CD14-positive monocyte (primary cell): ENCODE measurements around the gene RAD50. TPM values are rescaled to one million over a fixed set of nuclear protein-coding genes. Genes with fewer than 3 reads are reported as not detected.
"Not testable (repeated sequence)": the region's sequence is repeated elsewhere in the genome, so short reads cannot be mapped to it uniquely, and the experiment has no call there.

ENCODE experiments used
- DNase-seq, 3 donors: peaks; one replicate each; pipeline ENCODE4 v3.0.0-alpha.2; 2011 to 2022
- H2AFZ ChIP-seq: 2 replicates; pipeline ENCODE4 v1.6.0; 2012; ENCODE audit warnings: mild to moderate bottlenecking, low read depth, low read length, inconsistent platforms; ENCODE audit not compliant: insufficient read depth, poor library complexity, severe bottlenecking
- H3K27ac ChIP-seq, 2 donors: 1 replicate in 1 of 2; 2 replicates in 1 of 2; pipeline ENCODE4 v1.5.1; 2012 to 2013; ENCODE audit warnings: low read length in 2 of 2, control low read depth in 1 of 2, inconsistent platforms in 1 of 2, low read depth in 1 of 2, mild to moderate bottlenecking in 1 of 2
- H3K27me3 ChIP-seq, 2 donors: one replicate each; pipeline versions ENCODE4 v1.6.0 to v1.6.1; 2011 to 2013; ENCODE audit warnings: low read length in 2 of 2; ENCODE audit not compliant: control insufficient read depth in 2 of 2, insufficient read depth in 2 of 2
- H3K36me3 ChIP-seq, 2 donors: replicated peaks in 1 of 2; 1 replicate in 1 of 2; 2 replicates in 1 of 2; pipeline versions ENCODE4 v1.5.1 to v1.6.1; 2012 to 2013; ENCODE audit warnings: low read length in 2 of 2, control low read depth in 1 of 2, inconsistent platforms in 1 of 2, mild to moderate bottlenecking in 1 of 2; ENCODE audit not compliant: insufficient read depth in 2 of 2, control insufficient read depth in 1 of 2
- H3K4me1 ChIP-seq, 2 donors: 1 replicate in 1 of 2; 2 replicates in 1 of 2; pipeline versions ENCODE4 v1.5.1 to v1.6.1; 2012 to 2013; ENCODE audit warnings: low read length in 2 of 2, control low read depth in 1 of 2, inconsistent platforms in 1 of 2, mild to moderate bottlenecking in 1 of 2, moderate library complexity in 1 of 2; ENCODE audit not compliant: insufficient read depth in 2 of 2, control insufficient read depth in 1 of 2
- H3K4me2 ChIP-seq: replicated peaks from 2 replicates; pipeline ENCODE3; 2012; ENCODE audit warnings: low read length, moderate library complexity, mild to moderate bottlenecking; ENCODE audit not compliant: poor library complexity, severe bottlenecking; ENCODE audit errors: extremely low read depth
- H3K4me3 ChIP-seq, 3 experiments: fragments of 200-600 bp in 1 of 3; sonication (generic) in 1 of 3; replicated peaks in 1 of 3; 1 replicate in 2 of 3; 2 replicates in 1 of 3; pipeline ENCODE4 v1.5.1; 2011 to 2013; ENCODE audit warnings: low read length in 3 of 3, mild to moderate bottlenecking in 3 of 3, control low read depth in 2 of 3, low read depth in 2 of 3, inconsistent platforms in 1 of 3, moderate library complexity in 1 of 3
- H3K79me2 ChIP-seq: 2 replicates; pipeline ENCODE4 v1.6.0; 2012; ENCODE audit warnings: mild to moderate bottlenecking, control low read depth, inconsistent platforms, low read length, moderate library complexity; ENCODE audit not compliant: insufficient read depth
- H3K9ac ChIP-seq: 2 replicates; pipeline ENCODE4 v1.6.0; 2017; ENCODE audit warnings: low read length, mild to moderate bottlenecking; ENCODE audit not compliant: insufficient read depth, poor library complexity, severe bottlenecking
- H3K9me3 ChIP-seq, 2 donors: replicated peaks in 1 of 2; 1 replicate in 1 of 2; 2 replicates in 1 of 2; pipeline versions ENCODE4 v1.5.1 to v1.6.1; 2012 to 2013; ENCODE audit warnings: low read length in 2 of 2, control low read depth in 1 of 2; ENCODE audit not compliant: control insufficient read depth in 1 of 2, insufficient read depth in 1 of 2
- H4K20me1 ChIP-seq: 2 replicates; pipeline ENCODE4 v1.6.0; 2012; ENCODE audit warnings: mild to moderate bottlenecking, low read length, control low read depth, moderate library complexity; ENCODE audit not compliant: insufficient read depth
- H3K27ac Mint-ChIP-seq, 7 donors: one replicate each; pipeline ENCODE4 v1.8.0; 2020; ENCODE audit warnings: mild to moderate bottlenecking in 7 of 7, mixed read lengths in 7 of 7, moderate library complexity in 6 of 7, inconsistent platforms in 2 of 7
- H3K27me3 Mint-ChIP-seq, 3 donors: one replicate each; pipeline ENCODE4 v1.8.0; 2021 to 2022; ENCODE audit warnings: low read depth in 3 of 3, mild to moderate bottlenecking in 3 of 3, mixed read lengths in 3 of 3, moderate library complexity in 3 of 3, inconsistent platforms in 1 of 3
- H3K36me3 Mint-ChIP-seq, 2 donors: one replicate each; pipeline ENCODE4 v1.8.0; 2020; ENCODE audit warnings: mixed read lengths in 2 of 2, inconsistent platforms in 1 of 2, mild to moderate bottlenecking in 1 of 2
- H3K4me1 Mint-ChIP-seq: one replicate; pipeline ENCODE4 v1.8.0; 2020; ENCODE audit warnings: mild to moderate bottlenecking, mixed read lengths
- H3K4me3 Mint-ChIP-seq, 2 donors: one replicate each; pipeline ENCODE4 v1.8.0; 2020; ENCODE audit warnings: mild to moderate bottlenecking in 2 of 2, mixed read lengths in 2 of 2, moderate library complexity in 1 of 2
- H3K9me3 Mint-ChIP-seq, 7 donors: one replicate each; pipeline ENCODE4 v1.8.0; 2020 to 2022; ENCODE audit warnings: mixed read lengths in 7 of 7, mild to moderate bottlenecking in 6 of 7, moderate library complexity in 6 of 7, inconsistent platforms in 2 of 7
- WGBS: methylation state at CpG from one replicate; pipeline ENCODE4 v1.1.5; 2013; ENCODE audit warnings: missing lambda C conversion rate; ENCODE audit not compliant: insufficient coverage; 5-methylcytosine and 5-hydroxymethylcytosine counted together
- intact Hi-C, 2 donors: fragments of 100-400 bp; cut with micrococcal nuclease; formaldehyde crosslinking; loops; one replicate each; pipeline versions ENCODE4 v1.15.0 to v1.15.1; 2023
- polyA plus RNA-seq, 3 donors: library from polyadenylated mRNA; depleted of rRNA in 1 of 3; unstranded in 2 of 3; stranded (reverse) in 1 of 3; fragments of 300-500 nt in 2 of 3; fragments of >200 nt in 1 of 3; fragmentation: Illumina TruSeq in 2 of 3; gene quantifications; 1 replicate in 2 of 3; 2 replicates in 1 of 3; pipeline ENCODE4 v1.2.3, GENCODE V29; 2012 to 2021
- TF ChIP-seq, protein P1 (sequence below): fragments of 200-600 bp; IDR thresholded peaks from one replicate; pipeline ENCODE4 v1.8.0; 2022; ENCODE audit warnings: antibody characterized with exemption, mild to moderate bottlenecking

The RAD50 gene
- polyA plus RNA-seq, 3 donors, result 5.8 to 9.3 (median 8.2) TPM

DNA sequence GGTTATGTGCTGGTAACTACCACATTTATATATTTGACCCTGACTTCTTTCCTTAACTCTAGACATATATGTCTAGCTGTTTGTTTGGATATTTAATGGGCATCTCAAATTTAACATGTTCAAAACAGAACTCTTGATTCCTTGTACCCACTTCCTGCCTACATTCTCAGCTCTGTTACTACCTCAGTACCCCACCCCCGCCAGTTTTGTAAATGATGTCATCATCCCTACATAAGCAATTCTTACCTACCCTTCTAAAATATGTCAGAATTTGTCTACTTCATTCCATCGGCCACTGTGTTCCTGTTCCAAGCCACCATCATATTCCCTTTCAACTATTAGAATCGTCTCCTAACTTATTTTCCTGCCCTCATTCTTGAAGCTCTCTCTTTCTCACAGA is 4.8 kb downstream of the RAD50 start:
- Histone ChIP-seq H3K27ac (no peak overlapping the region), H3K4me1 (peaks cover 9 to 18% of the 10 kb centered on the region in 2 donors), H4K20me1 (no peaks in the 10 kb centered on the region), H3K9me3 (peaks cover 15 to 21% of the 10 kb centered on the region in 2 donors), H3K36me3 (peaks cover 41 to 70% of the 10 kb centered on the region in 2 donors), H3K27me3 (no peaks in the 10 kb centered on the region), H3K79me2 (peaks cover 31% of the 10 kb centered on the region), H3K4me2 (no peak overlapping the region), H3K4me3 (no peak overlapping the region), H3K9ac (no peak overlapping the region), H2AFZ (no peak overlapping the region)
- intact Hi-C loops, result no loop called here
- Mint-ChIP-seq H3K9me3 (peaks cover 0 to 3% (median under 1%) of the 10 kb centered on the region in 7 donors), H3K27me3 (peaks cover 0 to 2% (median 0%) of the 10 kb centered on the region in 3 donors), H3K4me3 (no peak overlapping the region), H3K27ac (no peak overlapping the region), H3K4me1 (peaks cover 13% of the 10 kb centered on the region), H3K36me3 (peaks cover 9 to 11% of the 10 kb centered on the region in 2 donors)
- no peak for DNase-seq
- TF ChIP-seq, protein P1, sequence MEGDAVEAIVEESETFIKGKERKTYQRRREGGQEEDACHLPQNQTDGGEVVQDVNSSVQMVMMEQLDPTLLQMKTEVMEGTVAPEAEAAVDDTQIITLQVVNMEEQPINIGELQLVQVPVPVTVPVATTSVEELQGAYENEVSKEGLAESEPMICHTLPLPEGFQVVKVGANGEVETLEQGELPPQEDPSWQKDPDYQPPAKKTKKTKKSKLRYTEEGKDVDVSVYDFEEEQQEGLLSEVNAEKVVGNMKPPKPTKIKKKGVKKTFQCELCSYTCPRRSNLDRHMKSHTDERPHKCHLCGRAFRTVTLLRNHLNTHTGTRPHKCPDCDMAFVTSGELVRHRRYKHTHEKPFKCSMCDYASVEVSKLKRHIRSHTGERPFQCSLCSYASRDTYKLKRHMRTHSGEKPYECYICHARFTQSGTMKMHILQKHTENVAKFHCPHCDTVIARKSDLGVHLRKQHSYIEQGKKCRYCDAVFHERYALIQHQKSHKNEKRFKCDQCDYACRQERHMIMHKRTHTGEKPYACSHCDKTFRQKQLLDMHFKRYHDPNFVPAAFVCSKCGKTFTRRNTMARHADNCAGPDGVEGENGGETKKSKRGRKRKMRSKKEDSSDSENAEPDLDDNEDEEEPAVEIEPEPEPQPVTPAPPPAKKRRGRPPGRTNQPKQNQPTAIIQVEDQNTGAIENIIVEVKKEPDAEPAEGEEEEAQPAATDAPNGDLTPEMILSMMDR, result no peak
- 95% methylated on average over 2 of the region's 3 CpGs for WGBS

DNA sequence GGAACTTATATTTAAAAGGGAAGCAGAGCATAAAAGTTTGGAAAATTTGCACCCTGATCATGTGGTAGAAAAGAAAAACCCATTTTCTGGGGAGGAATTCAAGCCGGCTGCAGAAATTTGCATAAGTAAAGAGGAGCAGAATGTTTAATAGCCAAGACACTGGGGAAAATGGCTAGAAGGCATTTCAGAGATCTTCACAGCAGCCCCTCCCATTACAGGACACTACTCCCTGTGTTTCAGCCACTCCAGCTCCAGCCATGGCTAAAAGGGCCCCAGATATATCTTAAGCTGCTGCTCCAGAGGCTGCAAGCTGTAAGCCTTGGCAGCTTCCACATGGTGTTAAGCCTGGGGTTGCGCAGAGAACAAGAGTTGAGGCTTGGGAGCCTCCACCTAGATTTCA is 7.8 kb downstream of the RAD50 start:
- peaks cover 14 to 21% of the 10 kb centered on the region in 2 donors for H3K9me3 ChIP-seq
- H3K27ac ChIP-seq, H3K4me3 Mint-ChIP-seq, H3K9ac ChIP-seq, H3K79me2 ChIP-seq, H3K4me3 ChIP-seq, H3K4me1 ChIP-seq, intact Hi-C loops, H2AFZ ChIP-seq, H3K27ac Mint-ChIP-seq, H3K27me3 Mint-ChIP-seq, H3K4me1 Mint-ChIP-seq, H3K4me2 ChIP-seq, DNase-seq, H3K9me3 Mint-ChIP-seq, H4K20me1 ChIP-seq, H3K27me3 ChIP-seq: not testable (repeated sequence)
- 100% methylated on average over 1 of the region's 2 CpGs for WGBS
- H3K36me3 ChIP-seq, result peaks cover 47 to 88% of the 10 kb centered on the region in 2 donors
- H3K36me3 Mint-ChIP-seq, result peaks cover 27 to 29% of the 10 kb centered on the region in 2 donors
